Lung (tissue), 12 donors: ENCODE data around the gene PDXP. TPM values are rescaled to one million over a fixed set of nuclear protein-coding genes. Genes with fewer than 3 reads are reported as not detected.

Experiments used
- ATAC-seq: fragments of 200-7000 bp; cut with Tn5 transposase; one replicate; pipeline ENCODE4 v1.9.1; 2020; ENCODE audit warnings: moderate number of reproducible peaks; ENCODE audit not compliant: insufficient read depth, low FRiP score
- DNase-seq, 3 donors: peaks; one replicate each; pipeline ENCODE4 v3.0.0-alpha.2; 2013 to 2017
- H3K27ac ChIP-seq, 2 donors: one replicate each; pipeline ENCODE4 v1.5.1; 2013; ENCODE audit warnings: mild to moderate bottlenecking in 2 of 2, moderate library complexity in 2 of 2, control low read depth in 1 of 2, inconsistent platforms in 1 of 2, low read depth in 1 of 2, low read length in 1 of 2
- H3K27me3 ChIP-seq, 3 donors: one replicate each; pipeline ENCODE4 v1.5.1; 2013; ENCODE audit warnings: low read length in 2 of 3; ENCODE audit not compliant: control insufficient read depth in 3 of 3, insufficient read depth in 3 of 3
- H3K36me3 ChIP-seq, 4 donors: one replicate each; pipeline ENCODE4 v1.5.1; 2013; ENCODE audit warnings: low read length in 4 of 4, mild to moderate bottlenecking in 1 of 4, moderate library complexity in 1 of 4; ENCODE audit not compliant: control insufficient read depth in 4 of 4, insufficient read depth in 4 of 4
- H3K4me1 ChIP-seq, 5 donors: one replicate each; pipeline ENCODE4 v1.5.1; 2013; ENCODE audit warnings: low read length in 5 of 5, mild to moderate bottlenecking in 2 of 5, moderate library complexity in 1 of 5; ENCODE audit not compliant: control insufficient read depth in 5 of 5, insufficient read depth in 5 of 5
- H3K4me3 ChIP-seq: one replicate; pipeline ENCODE4 v1.5.1; 2013; ENCODE audit warnings: mild to moderate bottlenecking, control low read depth, moderate library complexity
- H3K9ac ChIP-seq, 2 donors: one replicate each; pipeline ENCODE4 v1.5.1; 2013; ENCODE audit warnings: low read length in 2 of 2, control low read depth in 1 of 2; ENCODE audit not compliant: insufficient read depth in 1 of 2
- H3K9me3 ChIP-seq, 4 donors: one replicate each; pipeline ENCODE4 v1.5.1; 2013; ENCODE audit warnings: low read length in 3 of 4, mild to moderate bottlenecking in 1 of 4, moderate library complexity in 1 of 4; ENCODE audit not compliant: control insufficient read depth in 4 of 4, insufficient read depth in 3 of 4
- CTCF ChIP-seq: IDR thresholded peaks from 2 replicates; pipeline ENCODE4 v1.5.1; 2012; ENCODE audit warnings: mild to moderate bottlenecking; ENCODE audit errors: control extremely low read depth, extremely low read depth
- WGBS, 2 donors: extraction: QIAGEN DNeasy Blood & Tissue Kit; methylation state at CpG; one replicate each; pipeline ENCODE4 v1.1.7; 2013; 5-methylcytosine and 5-hydroxymethylcytosine counted together
- polyA plus RNA-seq, 2 donors: library from polyadenylated mRNA; stranded (reverse); fragments of 200-250 nt; gene quantifications; one replicate each; pipeline ENCODE4 v1.2.1, GENCODE V29; 2013
- total RNA-seq, 2 donors: library from RNA; depleted of rRNA in 1 of 2; stranded (reverse); fragments of >200 nt in 1 of 2; gene quantifications; one replicate each; pipeline ENCODE4 v1.2.1, GENCODE V29; 2014 to 2021
- donor health status: control.
- donor health status: control.
- donor health status: Bipolar disorder and iron deficiency.
- donor health status: healthy.
- donor health status: DM: yes; HTN: yes; CAD: no.

Gene PDXP
- total and polyA plus RNA-seq, 4 donors: 4.4 to 7.4 (median 6.5) TPM

DNA sequence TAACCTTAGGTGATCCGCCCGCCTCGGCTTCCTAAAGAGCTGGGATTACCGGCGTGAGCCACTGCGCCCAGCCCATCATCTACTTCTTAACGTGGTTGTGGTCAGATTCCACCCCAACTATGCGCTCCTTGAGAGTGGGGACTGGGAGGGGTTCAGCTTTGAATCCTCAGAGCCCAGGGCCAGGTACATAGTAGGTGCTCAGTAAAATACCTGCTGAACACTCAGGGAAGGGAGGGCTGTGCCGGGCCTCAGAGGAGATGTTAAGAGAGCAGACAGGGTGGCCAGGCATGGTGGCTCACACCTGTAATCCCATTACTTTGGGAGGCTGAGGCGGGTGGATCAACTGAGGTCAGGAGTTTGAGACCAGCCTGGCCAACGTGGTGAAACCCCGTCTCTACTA lies 15.7 kb downstream of the PDXP start:
- no peak for TF ChIP-seq CTCF
- H3K9me3 ChIP-seq: no peaks in the 10 kb centered on the region
- ATAC-seq (no peak), DNase-seq (no peak)
- H3K27me3 ChIP-seq: no peaks in the 10 kb centered on the region
- 79 to 84% methylated on average over 12 of the region's 12 CpGs for WGBS, 2 donors
- peaks cover 0 to 4% (median 1%) of the 10 kb centered on the region in 4 donors for H3K36me3 ChIP-seq
- H3K4me1 ChIP-seq: peaks cover 0 to 16% (median 8%) of the 10 kb centered on the region in 5 donors
- peak overlapping the region; percentile 4 to 63 for H3K27ac ChIP-seq
- H3K4me3 ChIP-seq: no peak overlapping the region
- peak overlapping the region in 1 of 2 donors; percentile 55 for H3K9ac ChIP-seq

- peak within 1 kb of the TSS in 1 of 2 donors; percentile 85 for H3K9ac ChIP-seq
- H3K36me3 ChIP-seq: peaks cover 0 to 7% (median 4%) of the 10 kb centered on the region in 4 donors
- ATAC-seq (peak; percentile 78), DNase-seq (peak; percentile 97)
- H3K9me3 ChIP-seq: no peaks in the 10 kb centered on the region
- H3K4me1 ChIP-seq: peaks cover 0 to 16% (median 8%) of the 10 kb centered on the region in 5 donors
- WGBS, 2 donors: 10 to 12% methylated on average over 34 of the region's 34 CpGs
- no peaks in the 10 kb centered on the region for H3K27me3 ChIP-seq
- peak within 1 kb of the TSS; percentile 60 for H3K4me3 ChIP-seq
- H3K27ac ChIP-seq: peak within 1 kb of the TSS; percentile 95 to 97
- no peak for TF ChIP-seq CTCF
Observed at GRCh38 chr22:37674951-37675929, 16.7 kb downstream of the PDXP start, which contains the start of gene LGALS1. TSS of gene LGALS1 (plus strand) at chr22:37675636. CDS start at chr22:37675703, 67 bp downstream.

- H3K36me3 ChIP-seq: peaks cover 0 to 7% (median 4%) of the 10 kb centered on the region in 4 donors
- WGBS, 2 donors: 14 to 17% methylated on average over 17 of the region's 17 CpGs
- DNase-seq (peak in 2 of 3 donors; percentile 55 to 65), ATAC-seq (no peak)
- H3K27ac ChIP-seq: peak overlapping the region; percentile 95 to 97
- peak overlapping the region; percentile 60 for H3K4me3 ChIP-seq
- H3K27me3 ChIP-seq: no peaks in the 10 kb centered on the region
- peaks cover 0 to 16% (median 8%) of the 10 kb centered on the region in 5 donors for H3K4me1 ChIP-seq
- TF ChIP-seq CTCF: no peak
- H3K9me3 ChIP-seq: no peaks in the 10 kb centered on the region
- peak overlapping the region in 1 of 2 donors; percentile 85 for H3K9ac ChIP-seq
Observed at GRCh38 chr22:37675930-37676735, 17.6 kb downstream of the PDXP start.
